Endothelial cell of umbilical vein (primary cell): Measurements from ENCODE around the gene CLIP3. TPM values are rescaled to one million over a fixed set of nuclear protein-coding genes. Genes with fewer than 3 reads are reported as not detected.

Experiments
- BruUV-seq: library from RNA; stranded (reverse); fragments of 400-500 nt; replicated peaks from 2 replicates; lab custom pipeline; 2021; lab: Mats Ljungman, UMichigan
- CTCF ChIA-PET: fragments of 300-600, 350-600 bp; sonication (Branson Sonifier 250); formaldehyde crosslinking; loops from one replicate; lab custom pipeline; 2021; ENCODE audit warnings: antibody characterized with exemption, inconsistent platforms; lab: Charles Lee
- POLR2A ChIA-PET: fragments of 300-600, 350-600 bp; sonication (Branson Sonifier 250); formaldehyde crosslinking; loops from one replicate; lab custom pipeline; 2021; ENCODE audit warnings: antibody characterized with exemption, inconsistent platforms; lab: Charles Lee
- DNase-seq: peaks from one replicate; pipeline ENCODE4 v3.0.0-alpha.2; 2011; ENCODE audit warnings: low read depth, low spot score
- FAIRE-seq: peaks from 2 replicates; lab custom pipeline; 2011; peaks lifted over from hg19 to GRCh38; lab: Jason Lieb, UNC
- H2AFZ ChIP-seq: 2 replicates; pipeline ENCODE4 v1.6.0; 2012; ENCODE audit warnings: low read depth, low read length, control low read depth, inconsistent platforms
- H3K27ac ChIP-seq: 2 replicates; pipeline ENCODE4 v1.5.1; 2011; ENCODE audit warnings: low read depth, mild to moderate bottlenecking, control low read depth, low read length, moderate library complexity; ENCODE audit not compliant: insufficient read depth
- H3K27me3 ChIP-seq, 2 experiments: 2 replicates each; pipeline versions ENCODE4 v1.6.0 to v1.6.1; 2011; ENCODE audit warnings: low read length in 2 of 2, mixed read lengths in 1 of 2; ENCODE audit not compliant: control insufficient read depth in 2 of 2, insufficient read depth in 2 of 2
- H3K36me3 ChIP-seq, 2 experiments: 2 replicates in 1 of 2; 3 replicates in 1 of 2; pipeline ENCODE4 v1.5.1; 2011; ENCODE audit warnings: low read length in 2 of 2, mild to moderate bottlenecking in 1 of 2, moderate library complexity in 1 of 2; ENCODE audit not compliant: control insufficient read depth in 2 of 2, insufficient read depth in 2 of 2; ENCODE audit errors: extremely low read depth in 1 of 2
- H3K4me1 ChIP-seq: 3 replicates; pipeline ENCODE4 v1.5.1; 2011; ENCODE audit warnings: mild to moderate bottlenecking, low read length; ENCODE audit not compliant: control insufficient read depth, insufficient read depth; ENCODE audit errors: extremely low read depth
- H3K4me2 ChIP-seq: 2 replicates; pipeline ENCODE4 v1.6.1; 2011; ENCODE audit warnings: low read length, control low read depth, mixed read lengths; ENCODE audit not compliant: insufficient read depth
- H3K4me3 ChIP-seq, 3 experiments: fragments of 200-600 bp in 1 of 3; sonication (generic), shearing (Covaris generic) in 1 of 3; replicated peaks in 1 of 3; 2 replicates each; pipeline ENCODE4 v1.5.1; 2011 to 2016; ENCODE audit warnings: control low read depth in 3 of 3, low read length in 3 of 3, mild to moderate bottlenecking in 2 of 3, inconsistent platforms in 1 of 3, low read depth in 1 of 3, moderate library complexity in 1 of 3; ENCODE audit not compliant: insufficient read depth in 1 of 3
- H3K79me2 ChIP-seq: 2 replicates; pipeline ENCODE4 v1.6.0; 2012; ENCODE audit warnings: low read length, inconsistent platforms; ENCODE audit not compliant: control insufficient read depth, insufficient read depth
- H3K9ac ChIP-seq: replicated peaks from 2 replicates; pipeline ENCODE3; 2011; ENCODE audit warnings: low read length, control low read depth; ENCODE audit not compliant: insufficient read depth; ENCODE audit errors: extremely low read depth
- H3K9me1 ChIP-seq: replicated peaks from 3 replicates; pipeline ENCODE4 v1.6.0; 2011; ENCODE audit warnings: mild to moderate bottlenecking, low read length; ENCODE audit not compliant: control insufficient read depth, insufficient read depth; ENCODE audit errors: extremely low read depth
- H3K9me3 ChIP-seq: replicated peaks from 2 replicates; pipeline ENCODE4 v1.5.1; 2012; ENCODE audit warnings: low read length, inconsistent platforms; ENCODE audit not compliant: control insufficient read depth, insufficient read depth
- H4K20me1 ChIP-seq: replicated peaks from 2 replicates; pipeline ENCODE3; 2011; ENCODE audit warnings: mild to moderate bottlenecking, low read length; ENCODE audit not compliant: control insufficient read depth, insufficient read depth; ENCODE audit errors: extremely low read depth
- CTCF ChIP-seq, 2 donors: IDR thresholded peaks; 1 replicate in 1 of 2; 2 replicates in 1 of 2; pipeline ENCODE4 v1.5.1; 2011; ENCODE audit warnings: low read length in 2 of 2, mild to moderate bottlenecking in 2 of 2, moderate library complexity in 2 of 2, control low read depth in 1 of 2, inconsistent platforms in 1 of 2, low read depth in 1 of 2; ENCODE audit not compliant: insufficient read depth in 1 of 2; ENCODE audit errors: extremely low read depth in 1 of 2
- EZH2 ChIP-seq: IDR thresholded peaks from 2 replicates; pipeline ENCODE4 v1.6.1; 2012; ENCODE audit warnings: borderline replicate concordance, low read depth, mild to moderate bottlenecking, moderate library complexity, low read length, inconsistent platforms; ENCODE audit not compliant: severe bottlenecking
- FOS ChIP-seq: IDR thresholded peaks from 2 replicates; pipeline ENCODE4 v1.6.1; 2011; ENCODE audit warnings: mild to moderate bottlenecking, low read length, moderate library complexity, borderline replicate concordance; ENCODE audit not compliant: insufficient read depth
- GATA2 ChIP-seq: IDR thresholded peaks from 2 replicates; pipeline ENCODE4 v1.7.0; 2011; ENCODE audit warnings: low read depth, mild to moderate bottlenecking, moderate library complexity, mixed read lengths, low read length; ENCODE audit not compliant: insufficient read length, insufficient read depth
- JUN ChIP-seq: IDR thresholded peaks from 2 replicates; pipeline ENCODE4 v1.6.1; 2011; ENCODE audit warnings: borderline replicate concordance, low read depth; ENCODE audit not compliant: insufficient read length, insufficient read depth
- MAX ChIP-seq: IDR thresholded peaks from 2 replicates; pipeline ENCODE4 v1.6.1; 2011; ENCODE audit not compliant: insufficient read depth, insufficient read length
- MYC ChIP-seq: IDR thresholded peaks from one replicate; pipeline ENCODE4 v1.6.1; 2011; ENCODE audit warnings: mild to moderate bottlenecking, low read depth, low read length
- POLR2A ChIP-seq: IDR thresholded peaks from 2 replicates; pipeline ENCODE4 v1.6.1; 2012; ENCODE audit warnings: low read depth, mild to moderate bottlenecking, control low read depth, low read length
- POLR2AphosphoS5 ChIP-seq: IDR thresholded peaks from 2 replicates; pipeline ENCODE4 v1.6.1; 2012; ENCODE audit warnings: low read depth, mild to moderate bottlenecking, control low read depth, low read length, moderate library complexity; ENCODE audit not compliant: insufficient read depth
- dilution Hi-C: fragments of 300-500 bp; cut with MboI; formaldehyde crosslinking; loops from one replicate; pipeline ENCODE4 v1.15.0; 2019; ENCODE audit warnings: low sequenced_read_pairs; ENCODE audit not compliant: extremely low pct_ligation_motif_present
- intact Hi-C: fragments of 100-400 bp; cut with micrococcal nuclease; formaldehyde crosslinking; loops from one replicate; pipeline ENCODE4 v1.10.0; 2022
- polyA plus RNA-seq, 4 experiments: library from polyadenylated mRNA; depleted of rRNA in 3 of 4; stranded (reverse) in 3 of 4; unstranded in 1 of 4; fragments of >200 nt; gene quantifications; 2 replicates each; pipeline versions ENCODE4 v1.2.1 to v1.2.3, GENCODE V29; 2011 to 2012; ENCODE audit warnings: missing spikeins in 1 of 4
- total RNA-seq: library from RNA; stranded (reverse); gene quantifications from 2 replicates; pipeline ENCODE4 v1.2.3, GENCODE V29; 2021

Gene CLIP3
- total and polyA plus RNA-seq, 2 donors (not counting 3 experiments of a cell fraction or from before 2014, with no cell fraction given), result 7.0 to 24.4 TPM

GRCh38 chr19:36043952-36044351, 11.3 kb upstream of the CLIP3 start:
- CTCF ChIA-PET, result interaction anchor here (1.7 kb wide), 1 partner anchor 10 kb away, joined by 5 read pairs; the partner anchor contains the start of gene THAP8

More at GRCh38 chr19:36043952-36044351, 11.3 kb upstream of the CLIP3 start:
- no TSS peak for BruUV-seq
- Histone ChIP-seq H3K36me3 (no peaks in the 10 kb centered on the region), H3K4me2 (no peak overlapping the region), H3K9me1 (no peaks in the 10 kb centered on the region), H3K4me1 (no peaks in the 10 kb centered on the region), H3K4me3 (no peak overlapping the region), H3K9me3 (no peaks in the 10 kb centered on the region), H3K27me3 (no peaks in the 10 kb centered on the region), H3K79me2 (no peaks in the 10 kb centered on the region), H3K27ac (no peak overlapping the region), H3K9ac (no peak overlapping the region), H4K20me1 (no peaks in the 10 kb centered on the region), H2AFZ (no peak overlapping the region)
- no peak for FAIRE-seq
- intact Hi-C loops, result no loop called here
- DNase-seq, result no peak
- POLR2A ChIA-PET, result no interaction called here
- TF ChIP-seq MAX (no peak), JUN (no peak), MYC (no peak), GATA2 (no peak), POLR2A (no peak), POLR2AphosphoS5 (no peak), FOS (no peak), CTCF (IDR thresholded peaks at IDR 0.05; ENCODE audit: extremely low read depth in 1 of 2, insufficient read depth in 1 of 2, low read depth in 1 of 2, low read length in 2 of 2) (no peak), EZH2 (no peak)
- dilution Hi-C loops, result no loop called here
